22Rv1 (cell line): Measurements from ENCODE around the gene ZC3H14.
A peak's percentile ranks its signal among the peaks of the same experiment; 100 is the strongest.

ENCODE experiments used
- H3K27ac ChIP-seq: fragments of 450-650 bp; 2 replicates; pipeline ENCODE4 v1.5.1; 2017
- ZFX ChIP-seq: fragments of 450-650 bp; IDR thresholded peaks from 2 replicates; pipeline ENCODE4 v1.6.1; 2017; ENCODE audit warnings: antibody characterized with exemption, borderline replicate concordance
- TF ChIP-seq, protein P1 (sequence below): fragments of 450-650 bp; IDR thresholded peaks from 2 replicates; pipeline ENCODE4 v1.5.1; 2017; ENCODE audit warnings: mild to moderate bottlenecking

Gene ZC3H14

DNA sequence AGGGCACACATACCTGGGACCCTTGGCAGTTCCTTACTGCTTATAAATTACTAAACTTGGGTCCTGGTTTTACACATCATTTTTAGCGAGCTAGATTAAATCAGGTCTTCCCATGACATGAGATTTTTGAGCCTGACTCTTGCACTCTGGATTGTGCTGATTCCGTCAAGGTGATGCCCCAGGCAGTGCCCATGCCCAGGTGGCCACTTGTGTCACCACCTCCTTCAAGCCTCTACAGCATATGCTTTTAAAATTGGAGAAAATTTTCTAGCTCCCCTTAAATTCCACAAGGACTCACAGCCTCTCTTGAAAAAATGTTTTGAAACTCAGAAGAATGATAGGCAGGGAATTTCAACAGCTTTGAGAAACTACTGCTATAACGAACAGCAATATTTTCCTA, 17.6 kb upstream of the ZC3H14 start:
- no peak overlapping the region for H3K27ac ChIP-seq

DNA sequence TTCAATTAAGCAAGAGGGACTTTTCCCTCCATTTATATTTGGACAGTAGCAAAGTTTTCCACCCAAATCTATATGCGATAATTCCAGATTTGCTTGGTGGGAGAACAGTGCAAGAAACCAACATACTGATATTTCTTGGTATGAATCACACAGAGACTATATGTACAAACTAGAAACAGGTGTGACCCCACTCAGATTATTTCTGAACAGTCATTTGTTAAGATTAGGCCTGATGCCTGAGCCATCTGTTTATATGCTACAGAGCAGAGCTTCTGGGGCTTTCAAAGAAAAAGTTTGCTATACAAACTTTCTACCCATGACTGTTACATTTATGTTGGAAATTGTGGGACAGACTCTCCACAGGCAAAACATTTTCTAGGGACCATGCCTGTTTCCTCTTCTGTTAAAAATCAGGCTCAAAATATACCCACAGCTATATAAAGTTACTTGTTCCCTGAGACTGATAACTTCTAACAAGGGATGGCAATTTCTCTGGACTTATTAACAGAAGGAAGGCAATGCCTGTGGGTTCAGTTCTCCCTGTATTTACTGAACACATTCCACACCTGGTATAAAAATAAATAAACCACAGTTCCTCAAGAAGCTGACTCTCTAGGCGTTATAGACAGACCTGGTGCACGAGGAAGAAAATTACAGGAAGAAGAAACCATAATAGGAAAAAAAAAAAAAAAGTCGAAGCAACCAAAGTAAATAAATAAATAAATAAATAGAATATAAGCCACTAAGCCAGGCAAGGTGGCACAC, 16.0 kb upstream of the ZC3H14 start:
- no peak overlapping the region for H3K27ac ChIP-seq
- TF ChIP-seq, protein P1, sequence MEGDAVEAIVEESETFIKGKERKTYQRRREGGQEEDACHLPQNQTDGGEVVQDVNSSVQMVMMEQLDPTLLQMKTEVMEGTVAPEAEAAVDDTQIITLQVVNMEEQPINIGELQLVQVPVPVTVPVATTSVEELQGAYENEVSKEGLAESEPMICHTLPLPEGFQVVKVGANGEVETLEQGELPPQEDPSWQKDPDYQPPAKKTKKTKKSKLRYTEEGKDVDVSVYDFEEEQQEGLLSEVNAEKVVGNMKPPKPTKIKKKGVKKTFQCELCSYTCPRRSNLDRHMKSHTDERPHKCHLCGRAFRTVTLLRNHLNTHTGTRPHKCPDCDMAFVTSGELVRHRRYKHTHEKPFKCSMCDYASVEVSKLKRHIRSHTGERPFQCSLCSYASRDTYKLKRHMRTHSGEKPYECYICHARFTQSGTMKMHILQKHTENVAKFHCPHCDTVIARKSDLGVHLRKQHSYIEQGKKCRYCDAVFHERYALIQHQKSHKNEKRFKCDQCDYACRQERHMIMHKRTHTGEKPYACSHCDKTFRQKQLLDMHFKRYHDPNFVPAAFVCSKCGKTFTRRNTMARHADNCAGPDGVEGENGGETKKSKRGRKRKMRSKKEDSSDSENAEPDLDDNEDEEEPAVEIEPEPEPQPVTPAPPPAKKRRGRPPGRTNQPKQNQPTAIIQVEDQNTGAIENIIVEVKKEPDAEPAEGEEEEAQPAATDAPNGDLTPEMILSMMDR, result no peak
- TF ChIP-seq ZFX, result no peak

More for the DNA sequence above, 17.6 kb upstream of the ZC3H14 start:
- TF ChIP-seq, protein P1, result no peak
- TF ChIP-seq ZFX, result no peak

DNA sequence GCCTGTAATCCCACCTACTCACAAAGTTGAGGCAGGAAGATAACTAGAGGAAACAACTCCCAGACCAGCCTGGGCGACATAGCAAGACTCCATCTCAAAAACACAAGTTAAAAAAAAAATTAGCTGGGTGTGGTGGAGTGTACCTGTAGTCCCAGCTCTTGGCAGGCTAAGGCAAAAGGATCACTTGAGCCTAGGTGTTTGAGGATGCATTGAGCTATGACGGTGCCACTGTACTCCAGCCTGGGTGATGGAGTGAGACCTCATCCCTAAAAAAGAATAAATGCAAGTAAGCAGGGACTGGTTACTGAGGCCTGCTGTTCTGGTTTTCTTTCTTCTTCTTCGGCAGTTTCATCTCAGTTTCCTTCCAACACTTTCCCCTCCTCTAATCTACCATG, 15.5 kb upstream of the ZC3H14 start:
- no peak overlapping the region for H3K27ac ChIP-seq
- TF ChIP-seq ZFX, result no peak
- TF ChIP-seq, protein P1, result no peak

DNA sequence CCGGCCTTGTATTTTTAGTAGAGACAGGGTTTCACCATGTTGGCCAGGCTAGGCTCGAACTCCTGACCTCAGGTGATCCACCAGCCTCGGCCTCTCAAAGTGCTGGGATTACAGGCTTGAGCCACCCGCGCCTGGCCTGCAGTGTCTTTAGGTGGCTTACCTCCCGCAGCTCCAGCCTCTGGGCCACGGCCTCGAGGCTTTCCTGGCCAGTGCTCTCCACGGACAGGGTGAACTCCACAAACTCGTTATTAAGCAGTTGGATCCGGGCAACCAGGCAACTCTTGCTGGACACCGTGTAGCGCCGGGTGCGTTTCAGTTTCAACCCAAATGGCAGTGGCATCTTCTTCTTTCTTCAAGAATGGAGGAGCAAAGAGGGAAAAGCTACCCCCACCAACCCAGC, 12.8 kb upstream of the ZC3H14 start:
- TF ChIP-seq ZFX, result no peak
- TF ChIP-seq, protein P1, result no peak
- no peak overlapping the region for H3K27ac ChIP-seq

DNA sequence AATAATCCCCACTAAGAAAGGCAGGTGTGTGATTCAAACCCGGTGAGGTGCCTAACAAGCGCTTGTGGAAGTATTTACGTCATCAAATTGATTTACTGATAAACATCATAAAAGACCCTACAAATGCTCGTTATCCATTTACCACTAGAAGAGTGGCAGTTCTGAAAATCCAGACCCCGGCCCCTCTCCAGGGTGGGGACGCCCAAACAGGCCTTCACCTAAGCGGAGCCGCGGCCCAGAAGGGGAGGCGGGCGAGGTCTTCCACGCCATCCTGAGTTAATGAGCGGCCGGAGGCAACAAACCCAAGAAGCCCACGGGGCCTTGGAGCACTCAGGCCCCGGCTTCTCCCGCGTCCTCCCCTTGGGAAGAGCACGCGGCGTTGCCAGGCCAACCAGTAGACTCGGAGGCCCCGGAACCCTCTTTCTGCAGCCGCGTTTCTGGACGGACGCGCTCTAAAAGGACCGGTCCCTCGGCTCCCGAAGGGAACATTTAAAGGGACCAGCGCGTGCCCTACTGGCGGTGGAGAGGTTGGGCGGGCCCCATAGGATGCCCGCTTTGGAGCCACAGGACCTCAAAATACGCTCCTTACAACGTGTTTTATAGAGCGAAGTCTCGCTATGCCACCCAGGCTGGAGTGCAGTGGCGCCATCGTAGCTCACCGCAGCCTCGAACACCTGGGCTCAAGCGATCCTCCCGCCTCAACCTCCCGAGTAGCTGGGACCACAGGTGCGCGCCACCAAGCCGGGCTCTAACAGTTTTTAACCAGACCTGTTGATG, 11.6 kb upstream of the ZC3H14 start:
- no peak for TF ChIP-seq ZFX
- TF ChIP-seq, protein P1, result peak; percentile 29; the same call in 1 of the 2 replicates
- H3K27ac ChIP-seq, result no peak overlapping the region

DNA sequence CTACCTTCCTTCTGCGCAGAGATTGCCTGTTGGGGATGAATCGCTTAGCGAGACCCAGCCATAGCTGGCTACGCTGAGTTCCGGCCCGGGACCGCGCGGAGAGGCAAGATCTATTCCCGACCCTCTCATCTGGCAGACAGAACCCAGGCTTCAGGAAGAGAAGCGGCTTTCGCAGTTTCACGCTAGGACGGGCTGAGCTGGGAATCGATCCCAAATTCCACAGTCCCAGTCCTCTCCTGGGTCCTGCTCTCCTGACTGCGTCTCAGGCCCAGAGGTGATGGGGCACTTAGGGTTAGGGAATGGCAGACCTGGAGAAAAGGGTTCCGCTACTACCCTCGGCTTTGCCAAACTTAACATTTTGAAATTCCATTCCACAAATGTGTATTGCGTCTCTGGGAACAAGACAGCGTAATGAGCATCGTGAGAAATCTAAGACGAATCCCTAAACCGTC, 10.8 kb upstream of the ZC3H14 start:
- peak overlapping the region; percentile 51 for H3K27ac ChIP-seq

More for the DNA sequence above, 10.8 kb upstream of the ZC3H14 start:
- TF ChIP-seq, protein P1, result no peak
- no peak for TF ChIP-seq ZFX
